IMR-90 (cell line): ENCODE results near the gene SCN4A. TPM values are rescaled to one million over a fixed set of nuclear protein-coding genes. Genes with fewer than 3 reads are reported as not detected.

Source experiments
- ATAC-seq: fragments of 200-7000 bp; cut with Tn5 transposase; 2 replicates; pipeline ENCODE4 v1.9.1; 2020; ENCODE audit warnings: low read depth, mild to moderate bottlenecking, moderate library complexity
- BruUV-seq: library from RNA; stranded (reverse); fragments of 400-500 nt; replicated peaks from 2 replicates; lab custom pipeline; 2021; lab: Mats Ljungman, UMichigan
- CTCF ChIA-PET: fragments of 300-600 bp; formaldehyde crosslinking; extraction: SDS; loops from one replicate; lab custom pipeline; 2021; ENCODE audit warnings: antibody characterized with exemption; lab: Yijun Ruan, JAX
- POLR2A ChIA-PET: fragments of 300-600 bp; sonication (Branson Sonifier 250); formaldehyde crosslinking; loops from one replicate; lab custom pipeline; 2022; ENCODE audit warnings: antibody characterized with exemption; ENCODE audit not compliant: unreplicated experiment; lab: Charles Lee
- DNase-seq: peaks from one replicate; pipeline ENCODE4 v3.0.0; 2013
- H2AFZ ChIP-seq: replicated peaks from 2 replicates; pipeline ENCODE3; 2013; ENCODE audit warnings: low read length, mild to moderate bottlenecking; ENCODE audit not compliant: poor library complexity
- H2AK5ac ChIP-seq: 2 replicates; pipeline ENCODE4 v1.6.1; 2013; ENCODE audit warnings: low read depth, low read length, inconsistent platforms
- H2AK9ac ChIP-seq: replicated peaks from 2 replicates; pipeline ENCODE3; 2013; ENCODE audit warnings: mild to moderate bottlenecking, low read depth, low read length, moderate library complexity; ENCODE audit not compliant: poor library complexity
- H2BK120ac ChIP-seq: 2 replicates; pipeline ENCODE4 v1.6.1; 2013; ENCODE audit warnings: low read depth, low read length, inconsistent platforms
- H2BK15ac ChIP-seq: 3 replicates; pipeline ENCODE4 v1.6.1; 2013; ENCODE audit warnings: low read depth, low read length, inconsistent platforms
- H2BK20ac ChIP-seq: 2 replicates; pipeline ENCODE4 v1.6.1; 2013; ENCODE audit warnings: low read depth, mild to moderate bottlenecking, inconsistent platforms, low read length, moderate library complexity
- H2BK5ac ChIP-seq: 2 replicates; pipeline ENCODE4 v1.6.1; 2013; ENCODE audit warnings: mild to moderate bottlenecking, low read depth, low read length, inconsistent platforms; ENCODE audit not compliant: poor library complexity, severe bottlenecking
- H3K14ac ChIP-seq: replicated peaks from 2 replicates; pipeline ENCODE4 v1.6.1; 2013; ENCODE audit warnings: low read depth, low read length, inconsistent platforms
- H3K18ac ChIP-seq: 2 replicates; pipeline ENCODE4 v1.6.1; 2013; ENCODE audit warnings: low read depth, low read length, control low read depth
- H3K23ac ChIP-seq: 2 replicates; pipeline ENCODE4 v1.6.1; 2013; ENCODE audit warnings: low read depth, low read length, inconsistent platforms
- H3K27ac ChIP-seq: 2 replicates; pipeline ENCODE4 v1.5.1; 2013; ENCODE audit warnings: mild to moderate bottlenecking, control low read depth, low read length; ENCODE audit not compliant: insufficient read depth
- H3K27me3 ChIP-seq: 2 replicates; pipeline ENCODE4 v1.6.1; 2013; ENCODE audit warnings: low read length; ENCODE audit not compliant: control insufficient read depth, insufficient read depth
- H3K36me3 ChIP-seq: 2 replicates; pipeline ENCODE4 v1.6.1; 2013; ENCODE audit warnings: low read length, mixed read lengths; ENCODE audit not compliant: control insufficient read depth, insufficient read depth
- H3K4ac ChIP-seq: 2 replicates; pipeline ENCODE4 v1.6.1; 2013; ENCODE audit warnings: low read depth, low read length, inconsistent platforms
- H3K4me1 ChIP-seq: 2 replicates; pipeline ENCODE4 v1.6.1; 2013; ENCODE audit warnings: low read length, mixed read lengths; ENCODE audit not compliant: control insufficient read depth, insufficient read depth
- H3K4me2 ChIP-seq: 2 replicates; pipeline ENCODE4 v1.6.1; 2013; ENCODE audit warnings: low read depth, mild to moderate bottlenecking, control low read depth, low read length, moderate library complexity
- H3K4me3 ChIP-seq: 2 replicates; pipeline ENCODE4 v1.5.1; 2013; ENCODE audit warnings: low read depth, mild to moderate bottlenecking, control low read depth, low read length, moderate library complexity; ENCODE audit not compliant: insufficient read depth
- H3K56ac ChIP-seq: 2 replicates; pipeline ENCODE4 v1.6.1; 2013; ENCODE audit warnings: low read length, inconsistent platforms; ENCODE audit not compliant: insufficient read depth; ENCODE audit errors: extremely low read depth
- H3K79me1 ChIP-seq, 2 experiments: 2 replicates each; pipeline ENCODE4 v1.6.1; 2013; ENCODE audit warnings: low read length in 2 of 2, inconsistent platforms in 1 of 2, low read depth in 1 of 2
- H3K9ac ChIP-seq: 2 replicates; pipeline ENCODE4 v1.6.1; 2013; ENCODE audit warnings: low read depth, low read length, control low read depth
- H3K9me1 ChIP-seq: 2 replicates; pipeline ENCODE4 v1.6.1; 2013; ENCODE audit warnings: low read length, inconsistent platforms; ENCODE audit not compliant: insufficient read depth
- H3K9me3 ChIP-seq: 2 replicates; pipeline ENCODE4 v1.6.1; 2013; ENCODE audit warnings: low read length; ENCODE audit not compliant: control insufficient read depth, insufficient read depth
- H4K20me1 ChIP-seq: 2 replicates; pipeline ENCODE4 v1.6.1; 2013; ENCODE audit warnings: low read length, inconsistent platforms; ENCODE audit not compliant: insufficient read depth
- H4K5ac ChIP-seq: 2 replicates; pipeline ENCODE4 v1.6.1; 2013; ENCODE audit warnings: mild to moderate bottlenecking, low read depth, low read length, control low read depth
- H4K8ac ChIP-seq, 2 experiments: 2 replicates each; pipeline ENCODE4 v1.6.1; 2013; ENCODE audit warnings: low read depth in 2 of 2, low read length in 2 of 2, control low read depth in 1 of 2, inconsistent platforms in 1 of 2
- H4K91ac ChIP-seq: 2 replicates; pipeline ENCODE4 v1.6.1; 2013; ENCODE audit warnings: low read depth, low read length, inconsistent platforms; ENCODE audit not compliant: insufficient read depth
- BHLHE40 ChIP-seq: fragments of 150-350 bp; IDR thresholded peaks from 2 replicates; pipeline ENCODE4 v1.6.1; 2016; ENCODE audit warnings: mild to moderate bottlenecking, low read depth, low read length
- CEBPB ChIP-seq: IDR thresholded peaks from 2 replicates; pipeline ENCODE4 v1.6.1; 2012; ENCODE audit warnings: low read depth, low read length, improper control_type of control experiment
- CHD1 ChIP-seq: IDR thresholded peaks from 2 replicates; pipeline ENCODE4 v1.6.1; 2012; ENCODE audit warnings: low read depth, low read length, improper control_type of control experiment
- CTCF ChIP-seq: conservative IDR thresholded peaks from 2 replicates; pipeline ENCODE4 v1.5.1; 2012; ENCODE audit warnings: mild to moderate bottlenecking, low read depth, low read length, improper control_type of control experiment
- FOS ChIP-seq: fragments of 150-350 bp; IDR thresholded peaks from 2 replicates; pipeline ENCODE4 v1.6.1; 2016; ENCODE audit warnings: low read depth, low read length
- MAFK ChIP-seq: IDR thresholded peaks from 2 replicates; pipeline ENCODE4 v1.6.1; 2012; ENCODE audit warnings: low read depth, low read length, improper control_type of control experiment
- MAZ ChIP-seq: IDR thresholded peaks from 2 replicates; pipeline ENCODE4 v1.6.1; 2012; ENCODE audit warnings: low read depth, mild to moderate bottlenecking, low read length, improper control_type of control experiment, moderate library complexity, borderline replicate concordance
- MXI1 ChIP-seq: IDR thresholded peaks from 2 replicates; pipeline ENCODE4 v1.6.1; 2012; ENCODE audit warnings: low read depth, mild to moderate bottlenecking, low read length, moderate library complexity, borderline replicate concordance
- NFE2L2 ChIP-seq: fragments of 150-350 bp; IDR thresholded peaks from 2 replicates; pipeline ENCODE4 v1.6.1; 2016; ENCODE audit warnings: low read depth, mild to moderate bottlenecking, low read length
- POLR2A ChIP-seq: IDR thresholded peaks from 2 replicates; pipeline ENCODE4 v1.6.1; 2012; ENCODE audit warnings: mild to moderate bottlenecking, low read depth, low read length
- RAD21 ChIP-seq: IDR thresholded peaks from 2 replicates; pipeline ENCODE4 v1.6.1; 2012; ENCODE audit warnings: low read length, improper control_type of control experiment
- RCOR1 ChIP-seq: IDR thresholded peaks from 2 replicates; pipeline ENCODE4 v1.6.1; 2012; ENCODE audit warnings: mild to moderate bottlenecking, low read length, improper control_type of control experiment; ENCODE audit not compliant: insufficient replicate concordance
- RFX5 ChIP-seq: IDR thresholded peaks from 2 replicates; pipeline ENCODE4 v1.8.0; 2012; ENCODE audit warnings: low read depth, mild to moderate bottlenecking, low read length, moderate library complexity
- SMC3 ChIP-seq: fragments of 150-350 bp; IDR thresholded peaks from 2 replicates; pipeline ENCODE4 v1.6.1; 2016; ENCODE audit warnings: low read depth, mild to moderate bottlenecking, antibody characterized with exemption, low read length, moderate library complexity
- USF2 ChIP-seq: fragments of 150-350 bp; IDR thresholded peaks from 2 replicates; pipeline ENCODE4 v1.6.1; 2017; ENCODE audit warnings: mild to moderate bottlenecking, antibody characterized with exemption, low read length, low read depth
- WGBS, 2 experiments: methylation state at CpG; one replicate each; pipeline versions ENCODE4 v1.1.5 to v1.1.7; 2013; ENCODE audit warnings: missing lambda C conversion rate in 2 of 2; ENCODE audit not compliant: insufficient read length in 1 of 2; ENCODE audit errors: extremely low coverage in 2 of 2; 5-methylcytosine and 5-hydroxymethylcytosine counted together
- dilution Hi-C: fragments of 300-500 bp; cut with HindIII; formaldehyde crosslinking; loops from one replicate; pipeline ENCODE4 v1.14.3; 2018; ENCODE audit warnings: low sequenced_read_pairs; ENCODE audit not compliant: unreplicated experiment
- in situ Hi-C: fragments of 300-500 bp; cut with MboI; formaldehyde crosslinking; loops from 3 replicates; pipeline ENCODE4 v1.14.3; 2019; ENCODE audit warnings: low sequenced_read_pairs, inconsistent platforms, mixed read lengths
- intact Hi-C: fragments of 100-400 bp; cut with micrococcal nuclease; formaldehyde crosslinking; loops from 2 replicates; pipeline ENCODE4 v1.10.0; 2022
- polyA plus RNA-seq, 3 experiments: library from polyadenylated mRNA; depleted of rRNA; stranded (reverse); fragments of >200 nt; gene quantifications; 2 replicates each; pipeline ENCODE4 v1.2.3, GENCODE V29; 2012; ENCODE audit warnings: low replicate concordance in 1 of 3
- total RNA-seq: library from RNA; depleted of rRNA; stranded (reverse); fragments of >200 nt; gene quantifications from 2 replicates; pipeline ENCODE4 v1.2.3, GENCODE V29; 2012
- TF ChIP-seq, protein P1 (sequence below): fragments of 150-350 bp; IDR thresholded peaks from 2 replicates; pipeline ENCODE4 v1.6.1; 2016; ENCODE audit warnings: low read depth, mild to moderate bottlenecking, low read length, moderate library complexity, borderline replicate concordance

SCN4A gene
- total and polyA plus RNA-seq, 2 of the 4 experiments (the other 2 are of a cell fraction), result not detected

DNA sequence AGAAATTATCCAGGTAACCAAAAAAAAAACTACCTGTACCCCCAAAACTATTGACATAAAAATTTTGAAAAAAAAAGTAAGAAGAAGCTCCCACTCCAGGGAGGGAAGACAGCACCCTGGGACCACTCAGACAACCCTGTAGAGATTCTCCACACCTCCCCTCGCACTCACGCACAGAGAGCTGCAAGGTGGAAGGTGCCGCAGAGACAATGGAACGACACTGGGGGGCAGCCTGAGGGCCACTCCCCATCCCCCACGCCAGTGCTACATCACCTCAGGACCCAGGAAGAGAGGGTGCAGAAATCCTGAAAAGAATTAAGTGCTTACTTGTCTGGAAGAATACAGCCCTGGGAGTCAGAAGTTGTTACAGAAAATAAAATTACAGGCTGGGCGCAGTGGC, 35.4 kb downstream of the SCN4A start:
- no peak overlapping the region for H4K91ac ChIP-seq
- no peak overlapping the region for H3K23ac ChIP-seq
- no peak overlapping the region for H2BK20ac ChIP-seq
- dilution Hi-C loops, result no loop called here
- H2AK9ac ChIP-seq, result no peak overlapping the region
- no peaks in the 10 kb centered on the region for H3K36me3 ChIP-seq
- no peaks in the 10 kb centered on the region for H3K4me1 ChIP-seq
- H3K4ac ChIP-seq, result no peak overlapping the region
- no peaks in the 10 kb centered on the region; the same call in 1 of the 2 replicates for H3K9me3 ChIP-seq
- DNase-seq (no peak), ATAC-seq (no peak)
- no peak overlapping the region for H2AK5ac ChIP-seq
- H3K9me1 ChIP-seq, result no peaks in the 10 kb centered on the region
- H4K8ac ChIP-seq, result no peak overlapping the region
- in situ Hi-C loops, result no loop called here
- BruUV-seq, result no TSS peak
- H3K4me2 ChIP-seq, result no peak overlapping the region
- peaks cover 38% of the 10 kb centered on the region for H3K27me3 ChIP-seq
- no peaks in the 10 kb centered on the region for H4K20me1 ChIP-seq
- no peak overlapping the region for H2BK15ac ChIP-seq
- H2BK5ac ChIP-seq, result no peak overlapping the region
- H2AFZ ChIP-seq, result no peak overlapping the region
- POLR2A ChIA-PET, result no interaction called here
- intact Hi-C loops, result no loop called here
- no peak overlapping the region for H3K18ac ChIP-seq
- H3K27ac ChIP-seq, result no peak overlapping the region
- H3K14ac ChIP-seq, result no peak overlapping the region
- H3K9ac ChIP-seq, result no peak overlapping the region
- H2BK120ac ChIP-seq, result no peak overlapping the region
- H3K4me3 ChIP-seq, result no peak overlapping the region
- H4K5ac ChIP-seq, result no peak overlapping the region
- CTCF ChIA-PET, result interaction anchor here (0.6 to 0.7 kb wide), 3 partner anchors 16 to 194 kb away, joined by 3 to 5 read pairs (median 4); no protein-coding TSS in a partner anchor
- no peak for TF ChIP-seq MXI1
- TF ChIP-seq FOS, result no peak
- no peak for TF ChIP-seq CEBPB
- no peak for TF ChIP-seq RCOR1
- TF ChIP-seq SMC3, result no peak
- no peak for TF ChIP-seq BHLHE40
- TF ChIP-seq, protein P1, sequence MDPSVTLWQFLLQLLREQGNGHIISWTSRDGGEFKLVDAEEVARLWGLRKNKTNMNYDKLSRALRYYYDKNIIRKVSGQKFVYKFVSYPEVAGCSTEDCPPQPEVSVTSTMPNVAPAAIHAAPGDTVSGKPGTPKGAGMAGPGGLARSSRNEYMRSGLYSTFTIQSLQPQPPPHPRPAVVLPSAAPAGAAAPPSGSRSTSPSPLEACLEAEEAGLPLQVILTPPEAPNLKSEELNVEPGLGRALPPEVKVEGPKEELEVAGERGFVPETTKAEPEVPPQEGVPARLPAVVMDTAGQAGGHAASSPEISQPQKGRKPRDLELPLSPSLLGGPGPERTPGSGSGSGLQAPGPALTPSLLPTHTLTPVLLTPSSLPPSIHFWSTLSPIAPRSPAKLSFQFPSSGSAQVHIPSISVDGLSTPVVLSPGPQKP, result no peak
- no peak for TF ChIP-seq MAZ
- no peak for TF ChIP-seq RAD21
- no peak for TF ChIP-seq MAFK
- TF ChIP-seq CHD1, result no peak
- no peak for TF ChIP-seq USF2
- no peak for TF ChIP-seq CTCF
- TF ChIP-seq POLR2A, result no peak
- no peak for TF ChIP-seq NFE2L2
- TF ChIP-seq RFX5, result no peak
- no CpG with 5 or more reads among the region's 6 CpGs for WGBS, 2 experiments
- no peaks in the 10 kb centered on the region for H3K79me1 ChIP-seq
- H3K56ac ChIP-seq, result no peak overlapping the region
